Skeletal muscle satellite cell (primary cell): Measurements from ENCODE around the gene UPF2.
A peak's percentile ranks its signal among the peaks of the same experiment; 100 is the strongest.

Source experiments
- H3K27me3 ChIP-seq: 2 replicates; pipeline ENCODE4 v1.7.0; 2013; ENCODE audit warnings: low read length; ENCODE audit not compliant: control insufficient read depth, insufficient read depth
- H3K36me3 ChIP-seq: 2 replicates; pipeline ENCODE4 v1.7.0; 2013; ENCODE audit warnings: mild to moderate bottlenecking, control low read depth, low read length; ENCODE audit not compliant: insufficient read depth
- H3K4me1 ChIP-seq: 2 replicates; pipeline ENCODE4 v1.7.0; 2013; ENCODE audit warnings: low read length; ENCODE audit not compliant: control insufficient read depth, insufficient read depth
- H3K4me2 ChIP-seq: 2 replicates; pipeline ENCODE4 v1.7.0; 2013; ENCODE audit warnings: mild to moderate bottlenecking, low read length
- H3K4me3 ChIP-seq: 2 replicates; pipeline ENCODE4 v1.7.0; 2013; ENCODE audit warnings: low read length
- H3K9ac ChIP-seq: 2 replicates; pipeline ENCODE4 v1.7.0; 2013; ENCODE audit warnings: mild to moderate bottlenecking, low read depth, low read length, moderate library complexity
- H3K9me3 ChIP-seq: replicated peaks from 2 replicates; pipeline ENCODE4 v1.7.0; 2013; ENCODE audit warnings: mild to moderate bottlenecking, control low read depth, low read length

The UPF2 gene

GRCh38 chr10:11913079-11913641 is 129.4 kb downstream of the UPF2 start:
- H3K4me3 ChIP-seq: no peak overlapping the region
- H3K36me3 ChIP-seq: no peaks in the 10 kb centered on the region
- H3K9ac ChIP-seq: no peak overlapping the region

DNA sequence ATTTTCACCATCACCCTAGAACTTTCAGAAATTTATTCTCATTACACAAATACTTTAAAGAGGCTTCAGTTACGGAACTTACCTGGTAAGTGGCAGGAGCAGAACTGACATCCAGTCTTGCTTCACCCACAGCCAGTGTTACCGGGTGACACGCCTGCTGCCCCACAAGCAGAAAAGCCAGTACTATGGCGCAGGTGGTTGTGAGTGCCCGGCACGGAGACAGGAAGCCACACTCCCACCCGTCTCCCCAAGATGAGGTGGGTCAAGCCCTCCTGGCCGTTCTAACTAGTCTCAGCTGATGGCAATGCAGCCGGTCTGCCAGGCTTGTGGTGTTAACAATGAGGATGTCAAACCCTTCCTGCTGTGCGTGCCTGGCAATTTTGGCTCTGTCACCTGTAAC is 132.5 kb downstream of the UPF2 start:
- no peak overlapping the region for H3K4me2 ChIP-seq
- no peak overlapping the region for H3K9ac ChIP-seq
- no peaks in the 10 kb centered on the region for H3K4me1 ChIP-seq
- peaks cover 3% of the 10 kb centered on the region for H3K27me3 ChIP-seq
- H3K4me3 ChIP-seq: no peak overlapping the region
- no peaks in the 10 kb centered on the region for H3K9me3 ChIP-seq
- no peaks in the 10 kb centered on the region for H3K36me3 ChIP-seq

More at GRCh38 chr10:11913079-11913641, 129.4 kb downstream of the UPF2 start:
- H3K27me3 ChIP-seq: peaks cover 3% of the 10 kb centered on the region
- H3K4me1 ChIP-seq: no peaks in the 10 kb centered on the region
- H3K9me3 ChIP-seq: no peaks in the 10 kb centered on the region
- peak overlapping the region; percentile 8 for H3K4me2 ChIP-seq

- H3K27me3 ChIP-seq: peaks cover 3% of the 10 kb centered on the region
These were observed 133.0 kb downstream of the UPF2 start for GRCh38 chr10:11909618-11910017.

DNA sequence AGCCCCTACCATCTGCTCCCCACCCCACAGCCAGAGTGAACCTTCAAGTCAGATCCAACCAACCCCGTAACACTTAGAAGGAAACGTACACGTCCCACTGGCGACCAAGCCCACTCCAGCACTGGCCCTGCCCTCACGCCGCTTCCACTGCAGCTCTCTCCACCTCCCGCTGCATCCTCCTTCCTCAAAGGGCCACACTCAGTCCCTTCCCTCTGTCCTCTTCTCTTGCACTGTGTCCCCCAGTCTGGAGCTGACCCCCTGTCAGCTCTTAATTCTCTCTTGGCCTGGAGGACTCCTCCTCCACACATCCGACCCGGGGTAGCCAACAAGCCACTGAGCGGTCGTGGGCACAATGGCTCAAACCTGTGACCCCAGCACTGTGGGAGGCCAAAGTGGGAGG is 133.6 kb downstream of the UPF2 start:
- Histone ChIP-seq H3K4me2 (no peak overlapping the region), H3K9ac (no peak overlapping the region), H3K9me3 (no peaks in the 10 kb centered on the region), H3K4me1 (no peaks in the 10 kb centered on the region), H3K27me3 (peaks cover 3% of the 10 kb centered on the region), H3K36me3 (no peaks in the 10 kb centered on the region), H3K4me3 (no peak overlapping the region)

More at GRCh38 chr10:11909618-11910017, 133.0 kb downstream of the UPF2 start:
- Histone ChIP-seq H3K9ac (no peak overlapping the region), H3K4me2 (no peak overlapping the region), H3K4me3 (no peak overlapping the region), H3K4me1 (no peaks in the 10 kb centered on the region), H3K36me3 (no peaks in the 10 kb centered on the region), H3K9me3 (no peaks in the 10 kb centered on the region)

- Histone ChIP-seq H3K9me3 (no peaks in the 10 kb centered on the region), H3K4me2 (no peak overlapping the region), H3K36me3 (no peaks in the 10 kb centered on the region), H3K27me3 (peaks cover 3% of the 10 kb centered on the region), H3K4me3 (no peak overlapping the region), H3K9ac (no peak overlapping the region), H3K4me1 (no peaks in the 10 kb centered on the region)
These were observed 134.1 kb downstream of the UPF2 start for GRCh38 chr10:11908536-11908935.

DNA sequence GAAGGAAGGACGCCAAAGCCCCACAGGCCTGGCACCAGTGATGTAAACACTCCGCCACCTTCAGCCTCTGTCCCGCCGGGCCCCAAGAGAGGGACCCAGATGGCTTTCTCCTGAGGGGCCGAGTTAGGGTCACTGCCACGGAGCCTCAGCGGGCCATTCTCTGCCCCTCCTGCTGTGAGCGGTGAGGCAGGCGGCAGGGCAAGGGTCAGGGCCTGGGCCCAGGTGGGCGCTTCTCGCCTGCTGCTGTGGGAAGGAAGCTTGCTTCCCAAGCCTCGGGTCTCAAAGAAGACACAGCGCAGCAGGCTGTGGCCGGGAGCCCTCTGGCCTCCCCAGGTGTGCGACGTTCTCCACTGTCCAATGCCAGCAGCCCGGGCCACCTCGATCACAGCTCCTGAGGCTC is 134.7 kb downstream of the UPF2 start:
- no peak overlapping the region for H3K4me2 ChIP-seq
- H3K36me3 ChIP-seq: no peaks in the 10 kb centered on the region
- no peaks in the 10 kb centered on the region for H3K4me1 ChIP-seq
- H3K27me3 ChIP-seq: peaks cover 3% of the 10 kb centered on the region
- H3K4me3 ChIP-seq: no peak overlapping the region
- no peaks in the 10 kb centered on the region for H3K9me3 ChIP-seq
- H3K9ac ChIP-seq: no peak overlapping the region

- Histone ChIP-seq H3K4me2 (no peak overlapping the region), H3K9me3 (no peaks in the 10 kb centered on the region), H3K4me3 (no peak overlapping the region), H3K9ac (no peak overlapping the region), H3K4me1 (no peaks in the 10 kb centered on the region), H3K27me3 (no peaks in the 10 kb centered on the region), H3K36me3 (no peaks in the 10 kb centered on the region)
These were observed 135.9 kb downstream of the UPF2 start for GRCh38 chr10:11906714-11907113.

GRCh38 chr10:11902646-11903045 is 140.0 kb downstream of the UPF2 start:
- Histone ChIP-seq H3K4me1 (peaks cover 10% of the 10 kb centered on the region), H3K4me2 (no peak overlapping the region), H3K27me3 (no peaks in the 10 kb centered on the region), H3K9ac (no peak overlapping the region), H3K9me3 (no peaks in the 10 kb centered on the region), H3K4me3 (no peak overlapping the region), H3K36me3 (no peaks in the 10 kb centered on the region)

GRCh38 chr10:11901833-11902475 is 140.7 kb downstream of the UPF2 start:
- Histone ChIP-seq H3K36me3 (no peaks in the 10 kb centered on the region), H3K4me2 (no peak overlapping the region), H3K9ac (no peak overlapping the region), H3K4me3 (no peak overlapping the region), H3K9me3 (no peaks in the 10 kb centered on the region), H3K27me3 (no peaks in the 10 kb centered on the region), H3K4me1 (peaks cover 10% of the 10 kb centered on the region)

- H3K36me3 ChIP-seq: no peaks in the 10 kb centered on the region
- H3K9ac ChIP-seq: no peak overlapping the region
- no peak overlapping the region for H3K4me2 ChIP-seq
- H3K4me3 ChIP-seq: no peak overlapping the region
- peaks cover 10% of the 10 kb centered on the region for H3K4me1 ChIP-seq
- no peaks in the 10 kb centered on the region for H3K27me3 ChIP-seq
- H3K9me3 ChIP-seq: no peaks in the 10 kb centered on the region
These were observed 141.2 kb downstream of the UPF2 start for GRCh38 chr10:11901454-11901832.

DNA sequence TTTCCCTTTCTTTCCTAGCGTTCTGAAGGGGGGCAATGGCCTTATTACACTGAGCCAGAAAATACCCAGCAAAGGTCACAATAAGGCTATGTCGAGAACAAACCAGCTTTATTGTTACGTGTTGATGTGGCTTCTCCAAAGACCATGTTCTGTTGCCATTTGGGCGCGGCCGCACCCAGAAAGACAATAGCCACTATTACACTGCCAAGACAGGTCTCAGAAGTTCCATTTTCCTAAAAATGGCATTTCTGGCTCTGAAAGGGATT is 141.6 kb downstream of the UPF2 start:
- Histone ChIP-seq H3K4me1 (peaks cover 10% of the 10 kb centered on the region), H3K27me3 (no peaks in the 10 kb centered on the region), H3K9me3 (no peaks in the 10 kb centered on the region), H3K4me2 (no peak overlapping the region), H3K36me3 (no peaks in the 10 kb centered on the region), H3K4me3 (no peak overlapping the region), H3K9ac (no peak overlapping the region)

DNA sequence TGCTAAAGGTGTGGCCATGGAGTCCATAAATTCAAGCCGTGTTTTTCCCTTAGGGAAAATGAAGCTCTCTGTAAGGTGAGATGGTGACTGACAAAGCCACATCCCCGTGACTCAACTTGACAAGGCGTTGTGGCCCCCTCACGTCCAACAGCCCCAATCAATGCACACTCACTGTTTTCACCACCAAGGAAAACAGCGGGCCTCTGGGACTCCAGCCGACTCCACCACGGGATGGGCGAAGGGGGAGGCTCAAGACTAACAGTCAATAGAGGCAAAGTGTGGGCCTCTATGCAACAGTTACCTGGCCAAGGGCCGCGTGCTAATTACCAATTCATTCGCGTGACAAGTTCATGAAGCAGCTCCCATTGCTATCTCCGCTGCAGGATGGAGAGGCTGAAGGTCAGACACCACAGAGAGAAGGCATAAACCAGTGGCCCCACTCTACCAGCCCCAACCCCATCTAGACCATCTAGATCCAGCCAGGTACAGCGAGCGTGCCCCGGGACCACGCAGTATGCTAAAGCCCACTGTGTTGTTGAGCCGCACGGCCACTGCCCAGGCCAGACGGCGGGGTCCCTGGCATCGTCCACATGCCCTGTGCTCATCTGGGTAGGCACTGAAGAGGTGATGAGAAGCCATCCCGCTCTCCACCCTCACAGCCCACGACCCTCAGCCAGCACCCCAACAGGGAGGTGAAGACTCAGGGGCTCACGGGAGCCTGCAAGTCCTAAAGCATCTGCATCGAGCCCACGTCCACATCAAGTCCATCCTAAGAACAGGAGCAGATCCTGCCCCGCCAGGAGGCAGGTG is 143.3 kb downstream of the UPF2 start:
- H3K4me2 ChIP-seq: no peak overlapping the region
- no peaks in the 10 kb centered on the region for H3K36me3 ChIP-seq
- no peaks in the 10 kb centered on the region for H3K27me3 ChIP-seq
- H3K9ac ChIP-seq: no peak overlapping the region
- H3K9me3 ChIP-seq: no peaks in the 10 kb centered on the region
- no peak overlapping the region for H3K4me3 ChIP-seq
- peaks cover 10% of the 10 kb centered on the region for H3K4me1 ChIP-seq
